Measurements from ENCODE around the gene SPEM1. TPM values are rescaled to one million over a fixed set of nuclear protein-coding genes. Genes with fewer than 3 reads are reported as not detected.

SPEM1 gene
- not detected in 2 replicates for total RNA-seq (2013; cell fraction: nucleolus; rRNA removed)
- total RNA-seq (2014; rRNA removed) = not detected in 2 replicates
- total RNA-seq (2014; rRNA removed; fragmentation: Illumina TruSeq; extraction: Trizol) = not detected in 2 replicates
- not detected in 2 replicates for total RNA-seq (2021)
- not detected for polyA plus RNA-seq (2011; ENCODE audit: low read depth)
- polyA plus RNA-seq (2011; rRNA removed) = not detected in 2 replicates
- polyA plus RNA-seq (2011; cell fraction: cytosol; rRNA removed) = not detected in 2 replicates
- not detected in 2 replicates for polyA plus RNA-seq (2011; cell fraction: nucleus; rRNA removed)
- polyA plus RNA-seq (2012) = not detected in 2 replicates
- not detected in 2 replicates for polyA plus RNA-seq (2014; fragmentation: Illumina TruSeq; extraction: Trizol)
- polyA plus RNA-seq (2014; fragmentation: Nextera tagmentation; extraction: Ambion mirVana) = not detected
- polyA plus RNA-seq (2014; rRNA removed) = not detected in 2 replicates
- not detected for polyA plus RNA-seq (2016; fragmentation: Nextera tagmentation; extraction: Ambion mirVana)
- polyA minus RNA-seq (2011; rRNA and poly(A)+ RNA removed) = not detected in 2 replicates
- not detected in 2 replicates for polyA minus RNA-seq (2011; cell fraction: cytosol; rRNA and poly(A)+ RNA removed)
- not detected in 2 replicates for polyA minus RNA-seq (2011; cell fraction: nucleus; rRNA and poly(A)+ RNA removed)
- not detected for Bru-seq, nascent RNA
- not detected for BruChase-seq, experiment 1, labeled RNA remaining after a 6-hour chase
- not detected for BruChase-seq, experiment 2, labeled RNA remaining after a 2-hour chase
- long read RNA-seq, experiment 1 = 0 reads
- long read RNA-seq, experiment 2 = 0 reads

DNA sequence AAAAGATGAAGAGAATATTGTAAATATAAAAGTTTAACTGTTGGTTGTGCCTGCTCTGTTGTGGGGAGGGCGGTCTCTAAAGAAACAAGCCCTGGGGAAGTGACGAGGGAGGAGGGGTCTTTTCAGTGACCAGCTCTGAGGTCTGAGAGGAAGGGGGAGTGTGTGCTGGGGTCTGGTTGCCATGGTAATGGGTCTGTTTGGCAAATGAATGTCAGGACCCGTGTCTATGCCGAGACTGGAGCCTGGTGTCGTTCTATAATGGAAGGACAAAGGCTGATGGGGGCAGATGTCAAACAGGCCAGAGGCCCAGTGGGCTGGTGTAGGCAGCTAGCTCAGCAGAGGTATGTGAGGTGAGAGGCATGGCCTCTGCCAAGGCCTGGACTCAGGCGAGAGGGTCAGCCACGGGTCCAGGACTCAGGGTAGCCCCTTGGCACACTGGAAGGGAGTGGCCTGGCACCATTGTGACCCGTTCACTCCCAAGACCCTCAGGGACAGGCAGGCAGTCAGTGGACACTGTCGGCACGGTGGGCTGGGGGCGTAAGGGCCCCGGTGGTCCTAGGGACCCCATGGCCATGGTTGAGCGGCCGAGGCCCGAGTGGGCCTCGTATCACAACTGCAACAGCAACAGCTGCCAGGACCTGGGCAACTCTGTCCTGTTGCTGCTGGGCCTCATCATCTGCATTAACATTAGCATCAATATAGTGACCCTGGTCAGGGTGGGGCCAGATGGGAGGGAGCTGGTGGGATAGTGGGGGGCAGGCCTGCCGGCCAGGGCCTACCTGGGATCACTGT, at the start of gene SPEM1:
TSS of gene SPEM1 (plus strand) at position 506 of the 792 bp plus-strand sequence. CDS start at position 567, 61 bp downstream.
- Histone ChIP-seq H3K4me1 (ENCODE audit: control insufficient read depth, insufficient read depth, low read length) (no peaks in the 10 kb centered on the region), H3K4me2 (ENCODE audit: control insufficient read depth, insufficient read depth) (no peak within 1 kb of the TSS), H3K36me3 (ENCODE audit: control insufficient read depth in 2 of 2, insufficient read depth in 2 of 2, low read length in 1 of 2) (no peaks in the 10 kb centered on the region), H3K27ac (ENCODE audit: control insufficient read depth, insufficient read depth) (no peak within 1 kb of the TSS), H3K79me2 (ENCODE audit: control insufficient read depth, insufficient read depth, low read length) (no peaks in the 10 kb centered on the region), H3K4me3 (no peak within 1 kb of the TSS), H3K9ac (ENCODE audit: control insufficient read depth, insufficient read depth, low read length) (no peak within 1 kb of the TSS), H2AFZ (ENCODE audit: control insufficient read depth, low read depth, low read length) (no peak within 1 kb of the TSS), H3K27me3 (replicated peaks in 1 of 2; ENCODE audit: control insufficient read depth in 2 of 2, insufficient read depth in 2 of 2, low read length in 1 of 2) (no peaks in the 10 kb centered on the region; a peak in 1 of 4 replicates), H4K20me1 (ENCODE audit: control insufficient read depth, insufficient read depth) (no peaks in the 10 kb centered on the region), H3K9me3 (replicated peaks; ENCODE audit: control insufficient read depth, insufficient read depth, low read length) (no peaks in the 10 kb centered on the region)
- ATAC-seq (no peak), FAIRE-seq (no peak), DNase-seq (ENCODE audit: low read depth, low spot score) (no peak)
- ChIA-PET RAD21 (ENCODE audit: unreplicated experiment) (no interaction called here), SMC1A (ENCODE audit: uncharacterized antibody, unreplicated experiment) (no interaction called here), POLR2A (no interaction called here), CTCF (no interaction called here)
- 28% methylated on average over 17 of the region's 17 CpGs for WGBS (ENCODE audit: insufficient coverage, insufficient replicate concordance, low lambda C conversion rate, missing lambda C conversion rate)
- no peak for TF ChIP-seq WRNIP1 (IDR thresholded peaks at IDR 0.05; ENCODE audit: borderline replicate concordance, low read depth, low read length)
- TF ChIP-seq STAT3 (IDR thresholded peaks at IDR 0.05; ENCODE audit: low read depth, low read length) = no peak
- no TSS peak for BruUV-seq (replicated peaks)
- in situ Hi-C loops (cut with MboI) = no loop called here
- intact Hi-C loops (cut with micrococcal nuclease; ENCODE audit: unreplicated experiment) = no loop called here

GRCh38 chr17:7370853-7371252, 49.3 kb upstream of the SPEM1 start:
- ChIA-PET RAD21 (ENCODE audit: unreplicated experiment) (interaction anchor here (0.6 kb wide), 1 partner anchor 224 kb away, joined by 3 read pairs; no protein-coding TSS in a partner anchor), SMC1A (ENCODE audit: uncharacterized antibody, unreplicated experiment) (no interaction called here), POLR2A (interaction anchor here (0.6 kb wide), 1 partner anchor 16 kb away, joined by 4 read pairs; no protein-coding TSS in a partner anchor), CTCF (interaction anchor here (0.6 to 1.9 kb wide), 6 partner anchors 15 to 287 kb away, joined by 3 to 6 read pairs (median 4); partner anchors contain the start of genes TMEM102 and TMEM95)
- 47% methylated on average over 4 of the region's 4 CpGs for WGBS (ENCODE audit: insufficient coverage, insufficient replicate concordance, low lambda C conversion rate, missing lambda C conversion rate)
- H3K27ac ChIP-seq (ENCODE audit: control insufficient read depth, insufficient read depth) = no peak overlapping the region
- no peak overlapping the region for H3K4me3 ChIP-seq
- no peaks in the 10 kb centered on the region for H4K20me1 ChIP-seq (ENCODE audit: control insufficient read depth, insufficient read depth)
- in situ Hi-C loops (cut with MboI) = no loop called here
- no peak for FAIRE-seq
- DNase-seq (ENCODE audit: low read depth, low spot score) = no peak
- H3K9me3 ChIP-seq (replicated peaks; ENCODE audit: control insufficient read depth, insufficient read depth, low read length) = no peaks in the 10 kb centered on the region
- H3K4me1 ChIP-seq (ENCODE audit: control insufficient read depth, insufficient read depth, low read length) = no peaks in the 10 kb centered on the region
- TF ChIP-seq SUPT20H (IDR thresholded peaks at IDR 0.05; ENCODE audit: borderline replicate concordance, control insufficient read depth, low read depth, low read length) = no peak
- H3K9ac ChIP-seq (ENCODE audit: control insufficient read depth, insufficient read depth, low read length) = no peak overlapping the region
- no peak overlapping the region for H2AFZ ChIP-seq (ENCODE audit: control insufficient read depth, low read depth, low read length)
- no TSS peak for BruUV-seq (replicated peaks)
- no peak for ATAC-seq
- no peaks in the 10 kb centered on the region for H3K27me3 ChIP-seq (replicated peaks in 1 of 2; ENCODE audit: control insufficient read depth in 2 of 2, insufficient read depth in 2 of 2, low read length in 1 of 2)
- intact Hi-C loops (cut with micrococcal nuclease; ENCODE audit: unreplicated experiment) = no loop called here
- no peak overlapping the region for H3K4me2 ChIP-seq (ENCODE audit: control insufficient read depth, insufficient read depth)
- H3K79me2 ChIP-seq (ENCODE audit: control insufficient read depth, insufficient read depth, low read length) = no peaks in the 10 kb centered on the region
- H3K36me3 ChIP-seq (ENCODE audit: control insufficient read depth in 2 of 2, insufficient read depth in 2 of 2, low read length in 1 of 2) = no peaks in the 10 kb centered on the region

Data from GM12878 (cell line).